ENCODE data around the gene WDR27. TPM values are rescaled to one million over a fixed set of nuclear protein-coding genes. Genes with fewer than 3 reads are reported as not detected.

The WDR27 gene
- total and polyA plus RNA-seq, 12 donors: 6.0 to 66.7 (median 27.7) TPM

- no peak overlapping the region for H3K27ac ChIP-seq
- WGBS, 4 donors: 87 to 91% (median 89%) methylated on average over 5 of the region's 5 CpGs
- no peak for TF ChIP-seq POLR2A (IDR thresholded peaks at IDR 0.05)
- TF ChIP-seq, protein P1, sequence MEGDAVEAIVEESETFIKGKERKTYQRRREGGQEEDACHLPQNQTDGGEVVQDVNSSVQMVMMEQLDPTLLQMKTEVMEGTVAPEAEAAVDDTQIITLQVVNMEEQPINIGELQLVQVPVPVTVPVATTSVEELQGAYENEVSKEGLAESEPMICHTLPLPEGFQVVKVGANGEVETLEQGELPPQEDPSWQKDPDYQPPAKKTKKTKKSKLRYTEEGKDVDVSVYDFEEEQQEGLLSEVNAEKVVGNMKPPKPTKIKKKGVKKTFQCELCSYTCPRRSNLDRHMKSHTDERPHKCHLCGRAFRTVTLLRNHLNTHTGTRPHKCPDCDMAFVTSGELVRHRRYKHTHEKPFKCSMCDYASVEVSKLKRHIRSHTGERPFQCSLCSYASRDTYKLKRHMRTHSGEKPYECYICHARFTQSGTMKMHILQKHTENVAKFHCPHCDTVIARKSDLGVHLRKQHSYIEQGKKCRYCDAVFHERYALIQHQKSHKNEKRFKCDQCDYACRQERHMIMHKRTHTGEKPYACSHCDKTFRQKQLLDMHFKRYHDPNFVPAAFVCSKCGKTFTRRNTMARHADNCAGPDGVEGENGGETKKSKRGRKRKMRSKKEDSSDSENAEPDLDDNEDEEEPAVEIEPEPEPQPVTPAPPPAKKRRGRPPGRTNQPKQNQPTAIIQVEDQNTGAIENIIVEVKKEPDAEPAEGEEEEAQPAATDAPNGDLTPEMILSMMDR (IDR thresholded peaks at IDR 0.05): no peak
- H3K9me3 ChIP-seq (replicated peaks in 1 of 3): peaks cover 0 to 7% (median 0%) of the 10 kb centered on the region in 3 donors
- intact Hi-C loops (cut with DNase I): no loop called here
- H3K4me3 ChIP-seq: no peak overlapping the region
- no peaks in the 10 kb centered on the region for H3K27me3 ChIP-seq
- no peaks in the 10 kb centered on the region for H3K36me3 ChIP-seq (replicated peaks in 1 of 2)
- no peaks in the 10 kb centered on the region for H3K4me1 ChIP-seq (replicated peaks in 1 of 2)
- DNase-seq: no peak
Measured at GRCh38 chr6:169411722-169412121, 290.1 kb downstream of the WDR27 start.

DNA sequence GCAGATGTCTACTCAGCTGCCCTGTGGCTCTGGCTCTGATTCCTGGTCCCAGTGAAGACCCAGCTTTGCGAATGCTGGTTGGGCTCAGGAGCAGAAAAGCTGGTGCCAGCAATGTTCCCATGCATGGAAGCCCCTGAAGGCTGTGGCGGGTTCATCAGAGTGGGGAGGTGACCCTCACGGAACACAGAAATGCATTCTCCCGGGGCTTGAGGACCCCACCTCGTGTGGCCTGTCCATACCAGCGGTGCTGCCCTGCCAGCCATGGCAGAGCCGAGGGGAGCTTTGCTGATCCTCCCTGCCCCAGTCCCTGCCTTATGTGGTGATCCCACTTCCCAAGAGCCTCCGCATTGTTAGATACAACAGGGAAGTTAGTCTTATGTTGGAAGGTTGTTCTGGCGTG, 290.5 kb downstream of the WDR27 start:
- H3K36me3 ChIP-seq (replicated peaks in 1 of 2): no peaks in the 10 kb centered on the region
- TF ChIP-seq POLR2A (IDR thresholded peaks at IDR 0.05): no peak
- TF ChIP-seq, protein P1 (IDR thresholded peaks at IDR 0.05): no peak
- intact Hi-C loops (cut with DNase I): no loop called here
- H3K9me3 ChIP-seq (replicated peaks in 1 of 3): peaks cover 0 to 7% (median 0%) of the 10 kb centered on the region in 3 donors
- no peak for DNase-seq
- WGBS, 4 donors: 87 to 93% (median 92%) methylated on average over 6 to 9 of the region's 9 CpGs
- H3K4me1 ChIP-seq (replicated peaks in 1 of 2): no peaks in the 10 kb centered on the region
- H3K27me3 ChIP-seq: no peaks in the 10 kb centered on the region
- no peak overlapping the region for H3K4me3 ChIP-seq
- no peak overlapping the region for H3K27ac ChIP-seq

- no peaks in the 10 kb centered on the region for H3K9me3 ChIP-seq (replicated peaks in 1 of 3)
- H3K36me3 ChIP-seq (replicated peaks in 1 of 2): no peaks in the 10 kb centered on the region
- WGBS, 4 donors: 72 to 82% (median 73%) methylated on average over 4 of the region's 4 CpGs
- no peaks in the 10 kb centered on the region for H3K4me1 ChIP-seq (replicated peaks in 1 of 2)
- no peak overlapping the region for H3K4me3 ChIP-seq
- TF ChIP-seq POLR2A (IDR thresholded peaks at IDR 0.05): no peak
- TF ChIP-seq, protein P1 (IDR thresholded peaks at IDR 0.05): no peak
- DNase-seq: no peak
- intact Hi-C loops (cut with DNase I): no loop called here
- H3K27ac ChIP-seq: no peak overlapping the region
- H3K27me3 ChIP-seq: no peaks in the 10 kb centered on the region
Measured at GRCh38 chr6:169409742-169410312, 292.0 kb downstream of the WDR27 start.

DNA sequence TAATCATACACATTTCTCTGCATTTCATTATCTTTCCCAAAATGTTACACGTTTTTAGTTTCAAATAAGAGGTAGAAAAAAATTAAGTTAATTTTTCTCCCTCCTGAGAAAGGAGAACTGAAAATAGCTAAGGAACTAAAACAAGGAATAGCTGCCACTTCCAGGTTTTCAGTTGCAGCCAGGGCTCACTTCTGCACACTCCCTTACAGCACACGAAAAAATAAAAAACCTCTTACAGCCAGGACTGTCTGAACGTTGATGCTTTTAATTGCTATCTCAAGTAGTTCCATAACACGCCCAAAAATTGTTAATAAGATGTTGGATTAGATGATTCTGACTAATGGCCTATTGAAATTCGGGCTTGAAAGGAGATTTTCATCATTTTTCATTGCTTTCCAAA, 294.5 kb downstream of the WDR27 start:
- intact Hi-C loops (cut with DNase I): no loop called here
- H3K4me1 ChIP-seq (replicated peaks in 1 of 2): no peaks in the 10 kb centered on the region
- TF ChIP-seq POLR2A (IDR thresholded peaks at IDR 0.05): no peak
- TF ChIP-seq, protein P1 (IDR thresholded peaks at IDR 0.05): no peak
- no peak for DNase-seq
- H3K9me3 ChIP-seq (replicated peaks in 1 of 3): no peaks in the 10 kb centered on the region
- no peaks in the 10 kb centered on the region for H3K27me3 ChIP-seq
- H3K27ac ChIP-seq: no peak overlapping the region
- no peak overlapping the region for H3K4me3 ChIP-seq
- H3K36me3 ChIP-seq (replicated peaks in 1 of 2): no peaks in the 10 kb centered on the region
- WGBS, 4 donors: 57 to 64% (median 60%) methylated on average over 5 of the region's 5 CpGs

Other genes starting within 250 kb of the WDR27 start
- gene C6orf120, start 97 bp upstream of the WDR27 start, total RNA-seq: 10 to 100 TPM; 22.5 to 59.9 (median 44.5) TPM
- 10 to 100 TPM in 1 of 3 donors, 1 to 10 TPM in 2; 5.0 to 28.4 (median 5.6) TPM for gene C6orf120, start 97 bp upstream of the WDR27 start, polyA plus RNA-seq
- gene PHF10, start 22.5 kb upstream of the WDR27 start, total RNA-seq: 100 to 1,000 TPM in 2 of 9 donors, 10 to 100 TPM in 7; 36.6 to 119 (median 52.6) TPM
- 100 to 1,000 TPM in 1 of 3 donors, 10 to 100 TPM in 2; 52.9 to 121 (median 90.7) TPM for gene PHF10, start 22.5 kb upstream of the WDR27 start, polyA plus RNA-seq
- 1 to 10 TPM in 7 of 9 donors, under 1 TPM in 2; 0.14 to 4.6 (median 1.5) TPM for gene DYNLT2, start 49.5 kb upstream of the WDR27 start, total RNA-seq
- 1 to 10 TPM; 1.7 to 3.8 (median 2.3) TPM for gene DYNLT2, start 49.5 kb upstream of the WDR27 start, polyA plus RNA-seq
- gene ERMARD, start 49.6 kb upstream of the WDR27 start, total RNA-seq: 10 to 100 TPM; 10.1 to 40.2 (median 29.4) TPM
- gene ERMARD, start 49.6 kb upstream of the WDR27 start, polyA plus RNA-seq: 100 to 1,000 TPM in 2 of 3 donors, 10 to 100 TPM in 1; 20.1 to 296 (median 151) TPM